NT2/D1 (cell line): Measurements from ENCODE around the gene TENT5A.

Source experiments
- DNase-seq: peaks from one replicate; pipeline ENCODE4 v3.0.0-alpha.2; 2011; ENCODE audit warnings: low read depth, low spot score
- H3K27me3 ChIP-seq: 2 replicates; pipeline ENCODE4 v1.6.0; 2011; ENCODE audit warnings: mild to moderate bottlenecking; ENCODE audit not compliant: insufficient read length, insufficient read depth
- H3K36me3 ChIP-seq: 2 replicates; pipeline ENCODE4 v1.6.1; 2011; ENCODE audit warnings: mild to moderate bottlenecking, low read length, mixed read lengths; ENCODE audit not compliant: insufficient read depth, insufficient read length
- H3K4me1 ChIP-seq: 2 replicates; pipeline ENCODE4 v1.5.1; 2011; ENCODE audit not compliant: insufficient read depth, insufficient read length
- H3K4me3 ChIP-seq: 2 replicates; pipeline ENCODE4 v1.5.1; 2011; ENCODE audit warnings: low read depth; ENCODE audit not compliant: insufficient read length
- H3K9ac ChIP-seq: 2 replicates; pipeline ENCODE4 v1.6.0; 2011; ENCODE audit warnings: low read depth; ENCODE audit not compliant: insufficient read length
- H3K9me3 ChIP-seq: 2 replicates; pipeline ENCODE4 v1.5.1; 2011; ENCODE audit warnings: mild to moderate bottlenecking, low read length; ENCODE audit not compliant: insufficient read depth
- SUZ12 ChIP-seq: IDR thresholded peaks from 2 replicates; pipeline ENCODE4 v1.6.1; 2011; ENCODE audit not compliant: insufficient read length, insufficient read depth; ENCODE audit errors: extremely low read depth
- YY1 ChIP-seq: IDR thresholded peaks from 2 replicates; pipeline ENCODE4 v1.6.1; 2011; ENCODE audit not compliant: insufficient read length, insufficient read depth
- ZNF274 ChIP-seq: IDR thresholded peaks from 2 replicates; pipeline ENCODE4 v1.6.1; 2011; ENCODE audit warnings: mild to moderate bottlenecking, low read depth, low read length

The TENT5A gene

DNA sequence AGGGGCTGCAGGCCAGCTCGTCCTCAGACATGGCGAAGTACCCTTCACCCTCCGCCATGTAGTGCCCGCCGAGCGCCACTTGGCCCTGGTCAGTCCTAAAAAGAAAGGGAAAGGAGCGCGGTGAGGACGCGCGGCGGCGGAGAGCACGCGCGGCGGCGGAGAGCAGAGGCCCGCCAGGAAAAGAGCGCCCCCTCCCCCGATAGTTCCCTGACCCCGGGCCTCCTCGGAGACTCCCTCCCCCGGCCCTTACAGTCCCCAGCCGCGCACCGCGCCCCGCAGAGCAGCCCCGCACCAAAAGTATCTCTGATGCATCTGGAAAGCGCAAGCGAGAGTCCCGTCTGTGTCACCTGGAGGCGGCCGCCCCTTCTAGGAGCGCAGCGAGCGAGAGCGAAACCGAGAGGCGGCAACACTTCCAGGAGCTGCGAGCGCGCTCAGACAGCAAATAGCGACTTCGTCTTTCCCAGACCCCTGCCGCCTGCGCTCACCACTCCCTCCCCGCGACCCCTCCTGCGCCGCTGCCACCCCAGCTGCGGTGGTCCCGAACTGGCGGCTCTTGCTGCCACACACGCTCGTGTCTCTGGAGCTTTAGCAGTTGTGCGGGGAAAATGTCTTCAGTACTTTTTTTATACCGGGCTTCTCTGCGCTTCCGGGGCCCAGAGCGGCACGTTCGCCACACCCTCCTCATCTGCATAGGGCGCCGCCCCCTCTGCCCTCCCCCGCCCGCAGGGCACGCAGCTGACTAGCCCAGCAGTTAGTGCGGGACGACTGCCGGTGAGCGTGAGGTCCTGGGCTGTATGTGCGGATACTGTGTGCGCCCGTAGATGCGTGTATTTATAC lies at the start of gene TENT5A:
TENT5A (minus strand) TSS at position 598 of the 837 bp plus-strand sequence; CDS start at position 58, 540 bp downstream.
- Histone ChIP-seq H3K36me3 (peaks cover 16% of the 10 kb centered on the region), H3K4me3 (peak within 1 kb of the TSS; percentile 69), H3K4me1 (no peaks in the 10 kb centered on the region), H3K9me3 (no peaks in the 10 kb centered on the region), H3K27me3 (peaks cover 25% of the 10 kb centered on the region), H3K9ac (peak within 1 kb of the TSS; percentile 81)
- no peak for TF ChIP-seq SUZ12
- no peak for TF ChIP-seq ZNF274
- TF ChIP-seq YY1: no peak
- DNase-seq: peak; percentile 63

DNA sequence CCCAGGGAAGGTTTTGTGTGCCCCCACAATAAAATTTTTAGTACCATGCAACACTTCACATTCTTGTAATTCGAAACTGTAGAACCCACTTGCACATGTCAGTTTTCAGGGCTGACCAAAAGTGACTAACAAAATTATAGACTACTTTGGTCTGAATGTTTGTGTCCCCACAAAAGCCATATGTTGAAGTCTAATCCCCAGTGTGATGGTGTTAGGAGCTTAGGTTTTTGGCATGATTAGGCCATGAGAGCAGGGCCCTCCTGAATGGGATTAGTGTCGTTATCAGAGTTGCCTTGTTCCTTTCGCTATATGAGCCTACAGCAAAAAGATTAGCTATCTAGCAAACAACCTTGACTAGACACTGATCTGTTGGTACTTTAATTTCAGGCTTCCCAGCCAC lies 49.0 kb upstream of the TENT5A start:
- Histone ChIP-seq H3K4me3 (no peak overlapping the region), H3K36me3 (no peaks in the 10 kb centered on the region), H3K4me1 (no peaks in the 10 kb centered on the region), H3K9me3 (no peaks in the 10 kb centered on the region), H3K27me3 (no peaks in the 10 kb centered on the region), H3K9ac (no peak overlapping the region)
- no peak for DNase-seq
- TF ChIP-seq ZNF274 (no peak), SUZ12 (no peak), YY1 (no peak)

DNA sequence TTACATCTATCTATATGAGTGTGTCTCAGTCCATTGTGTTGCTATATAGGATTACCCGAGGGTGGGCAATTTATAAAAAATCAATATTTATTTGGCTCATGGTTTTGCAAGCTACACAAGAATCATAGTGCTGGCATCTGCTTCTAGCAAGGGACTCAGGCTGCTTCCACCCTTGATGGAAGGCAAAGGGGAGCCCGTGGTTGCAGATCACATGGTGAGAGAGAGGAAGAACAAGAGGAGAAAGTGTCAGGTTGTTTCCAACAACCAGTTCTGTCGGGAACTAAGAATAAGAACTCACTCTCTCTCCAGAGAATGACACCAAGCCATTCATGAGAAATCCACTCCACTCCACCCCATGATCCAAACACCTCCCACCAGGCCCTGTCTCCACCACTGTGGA lies 48.2 kb upstream of the TENT5A start:
- Histone ChIP-seq H3K4me3 (no peak overlapping the region), H3K36me3 (no peaks in the 10 kb centered on the region), H3K4me1 (no peaks in the 10 kb centered on the region), H3K9ac (no peak overlapping the region), H3K27me3 (no peaks in the 10 kb centered on the region), H3K9me3 (no peaks in the 10 kb centered on the region)
- TF ChIP-seq ZNF274 (no peak), SUZ12 (no peak), YY1 (no peak)
- no peak for DNase-seq

DNA sequence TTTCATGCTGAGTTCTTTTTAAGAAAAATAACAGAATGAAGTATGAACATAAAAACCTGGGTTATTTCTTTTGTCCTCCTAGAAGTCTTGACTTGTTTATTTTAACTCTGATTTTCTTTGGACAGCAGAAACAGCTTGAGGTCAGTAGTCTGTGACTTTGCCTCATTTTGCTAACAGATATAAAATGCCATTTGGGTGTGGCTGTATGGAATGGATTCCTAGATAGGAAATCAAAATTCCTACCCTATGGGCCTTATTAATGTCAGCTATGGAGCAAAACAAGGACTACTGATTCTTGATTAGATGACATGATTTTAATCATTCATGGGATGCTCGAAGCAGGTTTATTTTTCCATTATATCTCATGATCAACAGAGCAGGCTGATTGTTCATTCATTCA lies 46.8 kb upstream of the TENT5A start:
- Histone ChIP-seq H3K9ac (no peak overlapping the region), H3K36me3 (no peaks in the 10 kb centered on the region), H3K9me3 (no peaks in the 10 kb centered on the region), H3K4me3 (no peak overlapping the region), H3K4me1 (no peaks in the 10 kb centered on the region), H3K27me3 (no peaks in the 10 kb centered on the region)
- no peak for DNase-seq
- TF ChIP-seq SUZ12 (no peak), ZNF274 (no peak), YY1 (no peak)

DNA sequence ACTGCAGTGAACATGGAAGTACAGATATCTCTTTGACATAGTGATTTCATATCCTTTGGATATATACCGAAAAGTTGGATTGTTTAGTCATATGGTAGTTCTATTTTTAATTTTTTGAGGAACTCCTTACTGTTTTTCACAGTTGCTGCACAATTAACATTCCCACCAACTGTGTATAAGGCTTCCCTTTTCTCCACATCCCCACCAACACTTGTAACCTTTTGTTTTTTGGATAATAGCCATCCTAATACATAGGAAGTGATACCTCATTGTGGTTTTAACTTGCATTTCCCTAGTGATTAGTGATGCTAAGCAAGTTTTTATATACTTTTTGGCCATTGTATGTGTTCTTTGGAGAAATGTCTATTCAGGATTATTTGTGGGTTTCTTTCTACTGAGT lies 45.1 kb upstream of the TENT5A start:
- H3K9me3 ChIP-seq: no peaks in the 10 kb centered on the region
- TF ChIP-seq YY1 (no peak), SUZ12 (no peak), ZNF274 (no peak)
- no peaks in the 10 kb centered on the region for H3K36me3 ChIP-seq
- H3K4me3 ChIP-seq: no peak overlapping the region
- H3K9ac ChIP-seq: no peak overlapping the region
- no peak for DNase-seq
- H3K4me1 ChIP-seq: no peaks in the 10 kb centered on the region
- H3K27me3 ChIP-seq: no peaks in the 10 kb centered on the region

DNA sequence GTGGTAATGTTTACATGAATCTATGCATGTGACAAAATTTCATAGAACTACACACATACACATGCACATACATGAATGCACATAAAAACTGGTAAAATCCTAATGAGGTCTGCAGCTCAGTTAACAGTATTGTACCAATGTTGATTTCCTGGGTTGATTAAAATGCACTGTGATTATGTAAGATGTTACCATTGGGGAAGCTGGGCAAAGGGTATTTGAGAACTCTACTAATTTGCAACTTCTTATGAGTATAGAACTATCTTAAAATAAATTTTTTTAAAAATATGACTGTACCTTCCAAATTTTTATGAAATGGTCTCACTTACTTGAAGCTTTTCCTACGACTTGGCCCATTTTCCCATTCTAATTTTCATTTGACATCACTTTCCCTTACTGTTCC lies 43.4 kb upstream of the TENT5A start:
- Histone ChIP-seq H3K9me3 (no peaks in the 10 kb centered on the region), H3K36me3 (no peaks in the 10 kb centered on the region), H3K9ac (no peak overlapping the region), H3K27me3 (no peaks in the 10 kb centered on the region), H3K4me1 (no peaks in the 10 kb centered on the region), H3K4me3 (no peak overlapping the region)
- DNase-seq: no peak
- no peak for TF ChIP-seq SUZ12
- TF ChIP-seq ZNF274: no peak
- no peak for TF ChIP-seq YY1

DNA sequence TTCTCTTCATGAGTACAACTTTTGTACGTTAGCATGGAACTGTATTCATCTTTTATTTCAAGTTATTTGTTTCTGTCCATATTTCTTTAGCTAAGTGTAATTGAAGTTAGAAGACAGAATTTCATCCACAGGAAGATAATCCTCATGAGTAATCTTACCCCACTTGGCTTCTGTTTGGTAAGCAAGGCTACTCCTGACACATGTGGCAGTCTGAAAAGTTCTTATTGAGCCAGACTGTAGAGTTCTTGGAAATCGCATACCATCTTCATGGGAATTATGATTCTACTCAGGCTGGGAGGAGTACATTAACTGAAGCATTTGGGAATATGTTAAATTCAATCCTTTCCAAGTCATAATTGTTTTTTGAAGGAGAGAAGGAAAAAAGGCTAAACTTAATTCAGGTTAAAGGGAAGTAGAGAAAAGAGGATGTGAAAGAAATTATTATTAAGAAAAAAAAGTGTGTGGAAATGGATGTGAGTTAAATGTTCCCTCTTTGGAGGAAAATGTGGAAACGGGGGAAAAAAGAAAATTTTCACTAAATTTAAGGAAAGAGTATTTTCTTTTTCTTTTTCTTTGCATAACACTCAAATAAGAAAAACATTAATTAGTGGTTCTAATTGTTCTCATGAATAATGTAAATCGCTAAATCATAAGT lies 41.5 kb upstream of the TENT5A start:
- no peak overlapping the region for H3K9ac ChIP-seq

More for the DNA sequence above, 41.5 kb upstream of the TENT5A start:
- no peak overlapping the region for H3K4me3 ChIP-seq
- TF ChIP-seq ZNF274 (no peak), SUZ12 (no peak), YY1 (no peak)
- no peaks in the 10 kb centered on the region for H3K36me3 ChIP-seq
- no peaks in the 10 kb centered on the region for H3K27me3 ChIP-seq
- H3K4me1 ChIP-seq: no peaks in the 10 kb centered on the region
- DNase-seq: no peak
- no peaks in the 10 kb centered on the region for H3K9me3 ChIP-seq
